Stimulated activated CD4-positive, alpha-beta T cell treated with anti-CD3 and anti-CD28 coated beads, Interleukin-1b, Interleukin-23, amount 100 ng/mL, for 1 hour (primary cell): ENCODE measurements around the gene MEPE.

ENCODE experiments used
- DNase-seq, 2 donors: peaks; one replicate each; pipeline ENCODE4 v3.0.0-alpha.2; 2020; ENCODE audit warnings: low read depth in 2 of 2

The MEPE gene

DNA sequence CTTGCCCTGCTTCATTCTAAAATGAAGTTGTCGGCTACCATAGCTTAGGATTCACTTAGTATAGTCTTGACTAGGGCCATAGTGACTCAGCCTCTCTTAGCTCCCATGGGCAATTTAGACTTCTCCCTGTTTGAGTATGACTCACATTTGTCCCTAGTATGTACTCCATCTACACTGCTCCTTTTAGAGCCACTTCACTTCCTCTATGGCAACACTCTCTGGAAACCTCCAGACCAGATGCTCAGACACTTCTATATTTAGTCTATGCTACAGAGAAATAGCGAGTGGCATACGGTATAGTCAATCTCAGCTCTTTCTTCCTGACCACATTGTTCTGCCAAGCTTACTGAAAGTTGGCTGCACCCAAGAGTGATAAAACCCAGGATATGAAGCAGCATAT, 11.2 kb downstream of the MEPE start:
- DNase-seq, result no peak

- DNase-seq, result no peak
Measured at GRCh38 chr4:87844452-87844851, 11.7 kb downstream of the MEPE start.

DNA sequence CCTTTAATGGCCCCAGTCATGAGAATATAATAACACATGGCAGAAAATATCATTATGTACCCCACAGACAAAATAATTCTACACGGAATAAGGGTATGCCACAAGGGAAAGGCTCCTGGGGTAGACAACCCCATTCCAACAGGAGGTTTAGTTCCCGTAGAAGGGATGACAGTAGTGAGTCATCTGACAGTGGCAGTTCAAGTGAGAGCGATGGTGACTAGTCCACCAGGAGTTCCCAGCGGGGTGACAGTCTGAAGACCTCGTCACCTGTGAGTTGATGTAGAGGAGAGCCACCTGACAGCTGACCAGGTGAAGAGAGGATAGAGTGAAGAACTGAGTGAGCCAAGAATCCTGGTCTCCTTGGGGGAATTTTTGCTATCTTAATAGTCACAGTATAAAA, 13.5 kb downstream of the MEPE start:
- no peak for DNase-seq

DNA sequence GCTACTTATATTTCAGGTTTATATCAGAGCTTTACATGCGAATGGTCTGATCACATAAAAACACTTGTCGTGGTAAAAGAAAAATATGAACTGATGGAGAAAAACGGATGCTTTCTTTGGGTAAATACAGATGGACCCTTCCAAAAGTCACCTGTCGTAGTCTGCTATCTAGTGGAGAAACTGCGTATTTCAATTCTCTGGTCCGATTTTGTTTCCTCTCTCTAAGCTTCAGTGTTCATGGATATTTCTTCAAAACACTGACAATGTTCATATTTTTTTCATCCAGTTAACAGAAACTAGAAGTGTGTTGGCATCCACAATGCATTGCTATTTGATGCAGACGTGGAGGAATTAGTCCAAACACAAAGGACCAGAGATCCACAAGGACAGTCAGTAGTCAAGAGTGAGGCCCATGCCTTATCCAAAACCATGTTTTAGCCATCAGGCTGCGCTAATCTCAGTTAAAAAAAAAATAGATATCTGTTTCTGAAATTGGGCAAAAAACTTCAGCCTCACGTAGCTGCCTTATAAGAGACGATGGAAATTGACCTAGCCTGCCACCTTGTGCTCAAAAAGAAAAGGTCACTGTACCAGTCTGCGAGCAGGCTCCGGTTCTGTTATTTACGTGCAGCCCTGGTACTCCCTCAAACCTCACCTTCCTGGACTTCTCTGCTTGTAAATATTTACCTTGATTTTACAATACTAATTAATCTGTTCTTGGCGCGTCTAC, 16.0 kb downstream of the MEPE start:
- DNase-seq, result no peak

DNA sequence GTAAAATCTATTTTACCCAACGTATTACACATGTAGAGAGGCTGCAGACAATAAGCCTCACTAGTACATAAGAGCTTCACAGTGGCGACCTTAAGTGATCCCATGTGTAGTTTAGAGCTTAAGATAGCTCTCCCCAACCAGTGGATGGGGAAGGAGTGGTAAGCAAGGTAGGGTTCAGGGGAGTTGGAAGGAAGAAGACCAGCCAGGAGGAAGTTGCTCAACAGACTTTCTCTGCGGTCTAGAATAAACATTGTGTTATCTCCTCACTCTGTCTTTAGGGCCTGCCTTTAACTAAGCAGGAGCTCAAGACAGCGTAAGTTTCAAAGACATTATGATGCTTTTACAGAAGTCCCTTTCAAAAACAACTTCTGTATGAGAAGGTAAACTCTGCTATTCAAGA, 16.8 kb downstream of the MEPE start:
- no peak for DNase-seq

- DNase-seq, result no peak
Measured at GRCh38 chr4:87851332-87851731, 18.6 kb downstream of the MEPE start.

GRCh38 chr4:87851953-87852352, 19.2 kb downstream of the MEPE start:
- DNase-seq, result no peak

DNA sequence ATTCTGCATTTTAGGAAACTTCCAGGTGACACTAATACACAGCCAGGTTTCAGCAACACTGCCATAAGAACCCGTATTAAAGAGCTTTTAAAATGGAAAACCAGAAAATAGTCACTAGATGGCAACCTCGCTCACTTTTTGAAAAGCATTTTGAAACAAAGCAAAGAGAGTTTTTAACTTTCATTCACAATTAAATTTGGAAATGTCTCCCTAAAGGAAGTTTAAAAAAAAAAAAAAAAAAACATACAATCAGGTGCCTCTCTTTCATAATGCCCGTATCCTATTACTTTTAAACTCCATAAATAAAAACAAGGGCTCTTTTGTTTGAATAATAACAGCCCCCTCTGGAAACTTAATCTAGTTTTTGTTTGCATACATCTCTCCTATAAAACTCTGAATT, 20.3 kb downstream of the MEPE start:
- DNase-seq, result no peak

DNA sequence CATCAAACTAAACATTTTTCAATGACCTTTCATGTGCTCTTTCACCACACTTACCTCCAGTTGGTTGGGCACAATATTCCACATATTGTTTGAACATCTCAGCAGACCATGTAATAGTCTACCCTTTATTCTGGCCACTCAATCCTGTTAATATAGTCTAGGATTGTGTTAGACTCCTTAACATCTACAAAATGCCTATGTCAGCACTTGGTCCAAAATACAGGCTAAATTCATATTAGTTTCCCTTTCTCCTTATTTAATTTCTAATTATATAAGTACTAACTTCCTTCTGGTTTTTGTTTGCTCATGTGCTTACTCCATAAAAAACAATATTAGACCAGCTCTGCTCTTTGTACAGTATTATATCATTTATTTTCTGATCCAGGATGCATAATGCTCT, 21.1 kb downstream of the MEPE start:
- DNase-seq, result no peak

DNA sequence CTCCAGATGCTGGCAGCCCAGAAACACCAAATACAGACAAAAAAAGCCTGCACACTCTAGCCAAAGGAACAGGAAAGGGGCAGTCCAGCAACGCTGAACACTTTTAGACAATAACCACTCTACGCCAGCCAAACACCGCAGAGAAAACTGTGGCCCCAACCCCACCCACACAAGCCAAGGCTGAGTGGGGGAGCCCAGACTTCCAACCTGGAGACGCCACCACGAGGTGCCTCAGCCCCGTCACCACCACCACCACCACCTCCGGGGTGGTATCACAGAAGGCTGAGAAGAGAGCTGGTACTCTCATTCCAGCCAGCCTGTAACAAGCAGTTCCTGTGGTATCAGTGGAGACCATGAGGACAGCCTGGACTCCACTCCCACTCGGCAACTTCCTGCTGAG, 22.8 kb downstream of the MEPE start:
- DNase-seq, result no peak

DNA sequence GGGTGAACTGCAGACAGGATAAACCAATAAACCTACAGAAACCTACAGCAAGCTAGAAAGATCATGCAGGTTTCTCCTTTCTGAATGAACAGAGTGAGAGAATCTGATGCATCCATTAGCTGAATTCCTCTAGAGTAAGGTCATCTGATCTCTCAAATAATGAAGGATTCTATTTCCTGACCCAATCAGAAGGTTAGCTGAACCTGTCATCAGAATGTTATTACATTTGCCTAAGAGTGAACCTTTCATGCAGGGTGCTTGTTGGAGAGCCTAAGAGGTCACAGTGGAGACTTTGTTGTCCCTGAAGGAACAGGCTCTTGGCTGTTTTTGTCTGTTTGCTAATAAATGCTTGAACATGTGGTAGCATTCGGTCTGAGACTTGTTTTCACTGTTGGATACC, 24.0 kb downstream of the MEPE start:
- DNase-seq, result no peak

DNA sequence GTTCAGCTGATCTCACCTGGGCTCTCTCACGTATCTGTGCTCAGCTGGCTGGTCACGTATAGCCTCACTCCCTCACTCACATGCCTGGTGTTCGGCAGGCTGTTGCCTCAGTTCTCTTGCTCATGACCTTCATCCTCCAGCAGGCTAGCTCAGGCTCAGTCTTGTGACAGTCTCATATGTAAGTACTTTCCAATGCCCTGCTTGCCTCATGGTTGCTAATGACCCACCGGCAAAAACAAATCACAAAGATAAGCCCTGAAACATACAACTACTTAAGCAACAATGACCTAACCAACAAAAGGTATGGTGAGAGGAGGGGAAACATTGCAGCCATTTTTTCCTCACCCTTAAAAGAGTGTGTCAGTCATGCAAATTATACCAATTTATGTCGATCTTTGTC, 25.0 kb downstream of the MEPE start:
- DNase-seq, result no peak

GRCh38 chr4:87862236-87862635, 29.5 kb downstream of the MEPE start:
- no peak for DNase-seq

DNA sequence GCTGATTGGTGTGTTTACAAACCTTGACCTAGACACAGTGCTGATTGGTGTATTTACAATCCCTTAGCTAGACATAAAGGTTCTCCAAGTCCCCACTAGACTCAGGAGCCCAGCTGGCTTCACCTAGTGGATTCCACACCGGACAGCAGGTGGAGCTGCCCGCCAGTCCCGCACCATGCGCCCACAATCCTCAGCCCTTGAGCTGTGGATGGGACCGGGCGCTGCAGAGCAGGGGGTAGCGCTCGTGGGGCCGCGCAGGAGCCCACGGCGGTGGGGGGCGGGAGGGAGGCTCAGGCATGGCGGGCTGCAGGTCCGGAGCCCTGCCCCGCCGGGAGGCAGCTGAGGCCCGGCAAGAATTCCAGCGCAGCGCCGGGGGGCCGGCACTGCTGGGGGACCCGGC, 30.7 kb downstream of the MEPE start:
- no peak for DNase-seq

GRCh38 chr4:87864321-87864720, 31.6 kb downstream of the MEPE start:
- no peak for DNase-seq

DNA sequence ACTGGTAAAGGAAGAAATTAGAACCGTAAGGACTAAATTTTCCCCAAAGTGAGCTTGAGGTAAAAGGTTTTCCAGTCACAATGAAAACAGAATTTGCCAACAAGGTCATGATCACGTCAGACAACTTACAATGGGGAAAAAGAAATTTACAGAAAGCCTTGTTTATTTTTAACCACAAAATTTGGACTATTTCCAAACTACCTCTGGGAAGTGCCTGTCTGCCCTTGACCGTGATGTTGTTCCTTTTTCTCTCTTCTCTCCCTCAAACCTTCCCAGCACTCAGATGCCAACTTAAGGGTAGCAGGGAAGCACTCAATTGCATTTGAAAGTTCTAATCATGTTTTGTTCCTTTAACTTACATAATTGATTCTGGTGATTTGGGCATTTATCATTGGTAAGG, 32.5 kb downstream of the MEPE start:
- DNase-seq, result no peak

GRCh38 chr4:87865960-87866598, 33.3 kb downstream of the MEPE start:
- DNase-seq, result no peak

DNA sequence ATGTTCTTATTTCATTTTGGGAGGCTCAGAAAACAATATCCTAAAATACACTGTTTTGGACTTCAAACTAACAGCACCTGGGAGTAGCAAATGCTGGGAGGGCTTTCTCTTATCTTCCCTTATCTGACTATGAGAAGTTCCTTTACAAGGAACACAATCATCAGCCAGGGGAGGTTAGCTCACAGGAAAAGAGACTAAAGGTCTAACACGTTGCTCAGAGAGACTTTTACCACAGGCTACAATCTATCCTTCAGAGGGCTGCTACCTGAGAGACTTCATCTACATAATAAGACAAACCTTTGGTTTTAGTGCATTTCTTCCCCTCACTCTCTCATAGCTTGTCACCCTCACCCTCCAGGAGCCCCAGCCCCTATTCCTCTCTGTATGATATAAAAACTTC, 35.8 kb downstream of the MEPE start:
- DNase-seq, result no peak

DNA sequence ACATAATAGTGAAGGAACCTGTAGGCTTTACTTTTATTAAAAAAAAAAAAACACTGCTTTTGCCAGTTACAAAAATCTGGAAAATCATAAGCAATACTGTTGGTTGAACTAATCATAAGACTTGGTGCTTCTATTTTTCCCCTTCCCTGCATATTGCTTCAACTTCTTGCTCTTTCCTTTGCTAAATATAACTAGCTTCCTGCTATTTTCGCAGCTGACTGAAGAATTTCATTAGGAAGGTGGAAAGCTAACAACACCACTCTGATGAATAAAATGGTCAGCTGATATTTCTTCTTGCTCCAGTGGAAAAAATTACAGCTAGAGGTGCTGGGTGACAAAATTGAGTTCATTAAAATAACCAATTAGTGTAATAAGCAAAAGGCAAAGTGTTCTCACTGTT, 39.3 kb downstream of the MEPE start:
- DNase-seq, result no peak

- DNase-seq, result no peak
Measured at GRCh38 chr4:87875191-87875590, 42.4 kb downstream of the MEPE start.

DNA sequence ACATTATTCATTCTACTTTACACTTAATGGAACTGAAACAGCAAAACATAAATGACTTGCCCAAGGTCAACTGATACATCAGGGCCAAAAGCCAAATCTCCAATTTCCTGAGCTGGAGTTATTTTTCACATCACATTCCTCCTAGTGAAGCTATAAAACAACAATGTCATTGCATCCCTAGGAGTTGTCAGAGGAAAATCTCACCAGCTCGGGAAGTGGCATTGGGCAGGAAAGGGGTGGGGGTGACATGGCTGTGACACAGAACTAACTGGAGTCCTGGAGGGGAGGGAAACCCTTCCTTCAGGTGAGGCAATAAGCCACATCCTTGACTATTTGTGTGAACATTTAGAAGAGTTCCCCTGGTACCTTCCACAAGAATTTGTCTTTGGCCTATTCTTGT, 47.3 kb downstream of the MEPE start:
- DNase-seq, result no peak

- no peak for DNase-seq
Measured at GRCh38 chr4:87881115-87881514, 48.3 kb downstream of the MEPE start.

GRCh38 chr4:87882321-87882720, 49.6 kb downstream of the MEPE start:
- no peak for DNase-seq

DNA sequence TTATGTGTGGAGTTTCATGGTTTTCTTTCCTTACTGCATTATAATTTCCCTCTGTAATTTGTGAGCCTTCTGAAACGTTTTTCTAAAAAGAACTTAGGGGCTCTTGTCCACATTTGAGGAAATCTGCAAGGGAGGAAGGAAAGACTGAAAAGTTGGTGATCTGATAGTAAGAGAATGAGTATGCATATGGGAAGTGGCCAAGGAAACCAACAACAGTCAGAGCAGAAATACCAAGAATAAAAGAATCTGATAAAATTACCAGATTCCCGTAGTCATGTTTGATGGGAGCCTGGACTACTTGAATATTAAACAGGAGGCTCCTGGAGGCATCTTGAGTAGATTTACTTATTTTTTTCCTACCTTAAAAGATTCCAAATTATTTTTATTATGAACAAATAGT, 50.1 kb downstream of the MEPE start:
- DNase-seq, result no peak
